Stimulated activated CD8-positive, alpha-beta memory T cell treated with anti-CD3 and anti-CD28 coated beads, Interleukin-4, amount 100 ng/mL, for 48 hours (primary cell): ENCODE measurements around the gene ITPRID2.

Experiments used
- DNase-seq: peaks from one replicate; pipeline ENCODE4 v3.0.0-alpha.2; 2020

Gene ITPRID2

DNA sequence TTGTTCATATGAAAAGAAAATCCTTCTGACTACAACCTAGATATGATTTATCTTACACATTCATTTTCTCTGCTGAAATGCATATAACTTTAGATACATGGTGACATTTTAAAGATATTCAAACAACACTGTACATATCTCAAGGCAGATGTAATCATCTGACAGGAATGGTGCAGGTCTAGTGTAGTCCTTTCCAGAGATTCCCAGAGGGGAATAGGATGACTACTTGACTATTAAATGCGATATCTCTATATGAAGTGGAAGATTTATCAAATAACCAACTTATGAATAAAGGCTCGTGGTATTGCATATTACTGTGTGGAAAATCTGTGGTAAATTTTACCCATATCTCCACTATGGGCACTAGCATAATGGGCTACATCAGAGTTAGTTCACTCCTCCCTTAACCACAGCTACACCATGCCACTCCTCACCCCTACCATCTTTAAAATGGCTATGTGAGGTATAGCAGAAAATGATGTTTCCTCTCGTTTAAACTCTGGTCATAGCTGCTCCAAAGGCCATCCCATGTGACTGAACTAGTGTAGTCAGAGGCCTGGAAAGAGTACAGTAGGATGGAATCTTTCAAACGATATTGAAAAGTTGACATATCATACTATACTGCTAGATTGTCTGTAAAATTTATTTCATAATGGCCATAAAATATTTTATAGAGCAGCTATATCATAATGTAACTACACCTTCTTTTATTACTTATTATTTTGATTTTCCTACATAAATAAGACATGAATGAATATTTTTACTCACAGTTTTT lies 9.1 kb upstream of the ITPRID2 start:
- no peak for DNase-seq

DNA sequence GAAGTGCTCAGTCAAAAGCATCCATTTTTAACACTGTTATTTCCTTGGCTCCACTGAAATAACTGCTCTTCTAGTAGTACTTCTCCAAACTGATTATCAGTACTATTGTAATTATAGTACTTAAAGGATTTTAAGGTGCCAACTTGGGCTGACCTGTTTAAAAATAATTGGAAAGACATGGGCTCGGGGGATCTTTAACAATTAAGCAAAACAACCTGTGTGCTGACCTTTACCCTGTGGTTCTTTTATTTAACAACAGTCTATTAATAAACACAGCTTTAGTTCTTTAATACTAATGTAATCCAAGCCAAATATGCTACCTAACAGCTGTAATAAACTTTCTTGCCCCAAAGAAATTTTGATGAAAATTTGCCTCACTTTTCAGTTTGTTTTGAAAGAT lies 6.9 kb upstream of the ITPRID2 start:
- DNase-seq, result no peak

DNA sequence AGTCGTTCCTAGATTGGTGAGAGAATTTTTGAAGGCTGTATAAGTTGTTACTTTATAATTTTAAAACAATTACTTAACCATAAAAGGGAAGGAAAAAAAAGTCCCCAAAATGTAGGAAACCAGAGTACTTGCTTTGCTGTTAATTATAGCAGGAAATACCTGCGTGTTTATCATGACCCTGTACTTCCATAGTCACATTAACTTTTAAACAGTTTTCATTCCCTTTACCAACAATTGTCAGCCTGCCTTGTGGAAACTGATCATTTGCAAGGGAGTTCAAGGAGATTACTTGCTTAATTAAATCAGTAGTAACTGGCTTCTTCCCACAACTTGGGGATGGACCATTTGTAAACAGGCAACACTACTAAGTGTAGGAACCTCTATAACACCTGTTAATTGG lies 6.4 kb upstream of the ITPRID2 start:
- DNase-seq, result no peak

DNA sequence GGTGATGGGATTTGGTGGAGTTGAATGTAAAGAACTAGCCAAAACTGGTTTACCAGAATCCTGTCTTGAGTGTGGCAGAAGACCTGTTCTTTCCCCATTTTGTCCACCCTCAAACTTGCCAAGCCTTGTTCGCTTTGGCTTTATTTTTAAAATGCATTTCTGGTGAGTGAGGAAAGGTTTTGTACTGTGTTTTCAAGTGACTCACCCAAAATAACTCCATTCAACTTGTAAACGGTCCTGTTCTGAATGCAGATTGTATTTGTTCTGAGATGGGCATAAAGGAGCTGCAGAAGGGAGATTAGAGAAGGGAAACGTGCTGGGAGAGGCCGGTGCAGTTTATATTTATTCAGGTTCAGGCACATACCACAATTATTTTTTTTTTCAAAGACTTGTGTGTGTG lies 5.3 kb upstream of the ITPRID2 start:
- DNase-seq, result no peak

DNA sequence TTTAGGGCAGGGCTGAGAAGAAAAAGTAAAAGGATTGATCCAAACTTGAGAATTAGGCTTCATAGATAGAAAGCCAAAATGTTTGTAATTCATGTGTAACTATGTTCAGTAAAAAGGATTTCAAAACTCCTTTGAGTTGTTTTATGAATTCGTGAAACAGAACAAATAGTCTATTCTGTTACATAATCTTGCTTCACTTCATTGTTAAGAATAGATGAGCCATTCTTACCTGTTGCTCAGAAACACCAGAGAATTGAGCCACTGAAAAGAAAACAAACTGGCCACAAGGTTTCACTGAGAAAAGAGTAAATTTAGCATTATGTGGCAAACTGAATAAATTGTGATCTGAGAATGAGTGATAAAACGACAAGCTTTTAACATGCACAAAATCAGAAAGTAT lies 4.5 kb upstream of the ITPRID2 start:
- DNase-seq, result no peak

DNA sequence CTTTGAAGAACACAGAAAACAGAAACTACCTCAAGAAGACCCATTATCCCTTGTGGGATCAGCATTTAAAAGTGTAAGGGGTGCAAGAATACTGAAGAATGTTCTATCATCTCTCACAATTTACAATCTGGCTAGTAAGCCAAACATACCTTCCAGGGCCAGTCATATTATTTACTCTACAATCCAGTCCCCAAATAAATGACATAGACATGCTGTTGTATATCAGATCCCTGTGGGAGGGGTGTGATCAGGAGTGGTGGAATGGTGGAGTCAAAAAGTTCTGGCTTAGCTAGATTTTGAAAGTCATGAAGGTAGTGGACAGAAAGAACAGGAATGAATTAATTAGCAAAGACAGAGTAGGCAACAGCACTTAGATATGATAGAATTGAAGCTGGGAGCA lies 1.8 kb upstream of the ITPRID2 start:
- DNase-seq, result no peak

DNA sequence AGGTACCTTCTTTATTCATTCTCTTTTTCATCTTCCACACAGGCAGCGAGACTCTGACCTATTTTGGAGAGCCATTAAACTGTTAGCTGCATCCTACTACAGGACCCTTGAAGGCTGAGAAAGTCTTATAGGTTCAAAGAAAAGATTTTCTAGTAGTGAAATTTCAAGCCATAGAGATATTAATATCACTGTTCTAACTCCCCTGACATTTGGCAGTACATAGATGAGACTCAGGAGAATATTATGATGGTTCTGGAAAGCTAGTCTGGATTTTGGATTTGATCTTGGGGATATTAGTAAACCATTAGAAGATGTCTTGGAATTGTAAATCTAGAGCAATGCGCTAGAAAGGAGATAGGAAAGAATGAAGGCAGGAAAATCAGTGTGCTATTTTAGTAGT lies 1.3 kb upstream of the ITPRID2 start:
- DNase-seq, result no peak

DNA sequence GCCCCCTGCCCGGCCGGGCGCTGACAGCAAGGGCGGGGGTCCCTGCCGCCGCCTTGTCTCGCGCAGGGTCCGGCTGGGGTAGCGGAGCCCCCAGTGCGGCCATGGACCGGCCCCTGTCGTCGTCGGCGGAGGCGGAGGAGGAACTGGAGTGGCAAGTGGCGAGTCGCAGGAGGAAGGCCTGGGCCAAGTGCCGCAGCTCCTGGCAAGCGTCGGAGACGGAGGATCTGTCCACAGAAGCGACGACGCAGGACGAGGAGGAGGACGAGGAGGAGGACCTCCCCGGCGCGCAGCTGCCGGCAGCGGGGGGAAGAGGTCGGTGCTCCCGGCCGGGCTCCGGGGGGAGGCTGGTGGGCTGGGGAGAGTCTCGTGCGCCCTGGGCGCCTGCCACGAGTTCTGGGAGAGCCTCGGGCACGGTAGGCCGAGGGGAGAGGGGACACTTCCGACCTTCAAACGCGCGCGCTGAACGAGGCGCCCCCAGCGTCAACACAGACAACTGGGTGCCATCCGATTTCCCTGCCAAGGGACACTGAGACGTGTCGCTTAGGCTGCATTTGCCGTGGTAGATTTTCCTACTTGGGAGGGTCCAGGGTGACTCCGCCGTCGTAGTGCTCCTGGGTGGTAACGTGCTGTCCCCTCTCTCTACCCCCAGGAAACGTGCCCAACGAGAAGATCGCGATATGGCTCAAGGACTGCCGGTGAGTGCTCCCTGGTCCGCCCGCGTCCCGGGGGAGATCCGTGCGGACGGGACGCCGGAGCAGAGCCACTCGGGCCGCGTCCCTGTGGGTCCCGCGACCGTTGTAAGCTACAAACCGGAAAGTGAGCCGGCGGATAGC lies 652 bp downstream of the ITPRID2 start:
- DNase-seq, result peak; percentile 76

DNA sequence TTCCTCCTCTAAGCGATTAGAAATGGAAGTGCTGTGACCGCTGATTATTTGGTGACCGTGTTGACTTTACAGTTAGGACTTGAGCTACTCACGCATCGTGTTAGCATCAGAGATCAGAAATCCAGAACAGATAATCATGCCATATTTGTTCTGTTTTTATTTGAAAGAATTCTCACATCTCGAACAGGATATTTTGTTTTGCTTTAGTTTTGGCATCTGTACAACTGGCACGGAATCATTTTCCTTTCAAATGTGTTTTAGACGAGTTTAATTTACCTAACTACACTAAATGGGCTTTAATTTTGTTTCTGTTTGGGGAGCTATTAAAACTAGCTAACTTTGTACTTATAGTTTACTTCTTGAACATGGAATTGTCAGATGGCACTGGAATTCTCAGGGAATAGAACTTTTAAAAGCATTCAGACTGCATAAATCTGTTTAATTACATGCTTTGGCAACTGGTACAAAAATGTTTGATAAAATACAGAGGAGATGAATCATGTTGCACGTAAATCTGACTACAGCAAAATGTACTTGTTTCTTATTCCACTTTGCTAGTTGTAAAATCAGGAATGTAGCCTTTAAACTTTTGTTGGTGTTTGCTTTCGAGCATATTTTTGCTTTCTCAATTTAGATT lies 1.4 kb downstream of the ITPRID2 start:
- DNase-seq, result no peak

DNA sequence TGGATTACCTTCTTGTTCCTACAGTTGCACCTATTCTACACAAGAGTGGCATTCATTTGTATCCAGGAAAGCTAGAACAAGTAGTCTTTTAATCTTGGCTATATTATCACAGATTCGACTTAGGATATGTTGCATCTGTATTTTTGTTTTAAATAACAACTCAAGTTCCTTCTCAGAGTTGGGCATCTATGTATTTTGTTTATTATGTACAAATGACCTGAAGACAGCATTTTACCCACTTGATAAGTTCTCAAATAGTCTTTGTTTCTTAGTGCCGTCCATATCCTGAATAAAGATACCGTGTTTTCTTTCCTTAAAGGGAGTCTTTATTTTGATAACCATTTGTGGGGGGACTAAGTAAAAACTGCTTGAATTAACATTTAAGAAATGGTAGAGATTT lies 2.9 kb downstream of the ITPRID2 start:
- DNase-seq, result no peak

DNA sequence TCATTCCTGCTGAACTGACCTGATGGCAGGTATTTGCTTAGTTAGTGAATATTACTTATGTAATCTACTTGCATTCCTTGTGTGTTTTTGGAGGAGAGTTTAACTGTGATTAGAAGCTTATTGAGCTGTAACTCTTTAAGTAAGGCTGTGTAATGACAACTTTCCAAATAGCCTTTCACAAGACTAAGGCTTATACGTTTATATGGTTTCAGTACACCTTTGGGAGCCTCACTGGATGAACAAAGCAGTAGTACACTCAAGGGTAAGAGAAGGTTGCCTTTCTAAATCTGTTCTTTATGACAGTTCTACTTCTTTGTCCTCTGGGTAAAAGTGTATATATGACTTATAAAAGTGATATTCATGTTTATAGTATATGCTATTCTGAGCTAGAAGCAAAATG lies 4.3 kb downstream of the ITPRID2 start:
- no peak for DNase-seq

DNA sequence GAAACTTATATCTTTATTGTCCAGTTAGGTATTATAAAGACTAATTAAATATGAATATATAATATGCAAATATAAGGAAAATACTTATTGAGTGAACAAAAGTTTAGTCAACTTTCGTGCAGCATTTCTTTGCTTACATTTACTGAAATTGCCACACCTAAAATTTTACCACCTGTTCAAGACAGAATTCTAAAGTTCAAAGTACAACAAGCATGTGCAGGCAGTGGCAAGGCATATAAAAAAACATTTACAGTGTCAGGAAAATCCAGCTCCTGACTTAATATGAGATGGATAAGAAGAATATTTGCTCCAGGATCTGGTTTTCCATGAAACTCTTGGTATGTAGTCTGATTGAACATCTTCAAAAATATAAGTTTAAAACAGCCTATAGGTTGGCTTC lies 4.8 kb downstream of the ITPRID2 start:
- no peak for DNase-seq

DNA sequence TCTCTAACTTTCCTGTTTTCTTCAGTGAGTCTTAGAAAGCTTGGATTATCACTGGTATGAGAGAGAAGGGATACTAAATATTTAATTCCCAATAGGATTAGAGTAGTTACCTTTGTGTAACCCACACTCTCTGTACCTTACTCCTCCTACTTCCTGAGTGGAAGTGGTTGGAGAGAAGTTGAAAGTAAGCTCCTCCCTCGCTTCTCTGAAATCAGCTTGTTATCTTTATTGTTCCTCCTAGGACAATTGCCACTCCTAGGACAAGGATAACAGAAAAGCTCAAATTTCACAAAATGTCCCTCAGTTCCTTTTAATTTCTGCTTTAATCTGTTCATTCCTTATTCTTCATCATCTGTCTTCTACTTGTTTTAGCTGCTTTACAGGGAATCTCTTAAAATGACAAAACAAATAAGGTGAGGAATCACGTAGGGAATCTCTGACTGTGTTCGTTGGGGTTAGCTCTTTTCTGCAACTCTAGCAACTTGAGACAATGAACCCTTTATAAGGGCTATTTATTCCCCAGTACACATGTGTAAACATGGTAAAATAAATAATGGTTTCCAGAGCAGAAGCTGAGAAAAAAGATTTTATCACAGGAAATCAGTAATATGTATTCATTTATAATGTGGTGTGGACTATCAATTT lies 8.6 kb downstream of the ITPRID2 start:
- no peak for DNase-seq

DNA sequence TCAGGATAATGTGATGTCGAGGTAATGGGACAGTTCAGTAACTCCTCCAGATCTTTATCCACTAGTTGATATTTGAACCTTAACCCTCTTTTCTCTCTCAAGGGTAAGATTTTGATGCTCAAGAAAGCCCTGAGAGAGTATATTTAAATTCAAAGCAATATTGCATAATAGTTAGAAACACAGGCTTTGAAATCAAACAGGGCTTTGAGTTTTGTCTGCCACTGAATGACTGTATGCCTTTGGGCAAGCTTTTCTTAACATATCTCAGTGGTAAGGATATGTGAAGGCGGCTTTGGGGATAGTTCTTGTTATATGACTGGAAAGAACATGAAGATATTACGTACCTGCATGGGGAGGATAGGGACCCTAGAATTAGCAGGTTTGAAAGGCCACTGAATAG lies 11.1 kb downstream of the ITPRID2 start:
- no peak for DNase-seq

DNA sequence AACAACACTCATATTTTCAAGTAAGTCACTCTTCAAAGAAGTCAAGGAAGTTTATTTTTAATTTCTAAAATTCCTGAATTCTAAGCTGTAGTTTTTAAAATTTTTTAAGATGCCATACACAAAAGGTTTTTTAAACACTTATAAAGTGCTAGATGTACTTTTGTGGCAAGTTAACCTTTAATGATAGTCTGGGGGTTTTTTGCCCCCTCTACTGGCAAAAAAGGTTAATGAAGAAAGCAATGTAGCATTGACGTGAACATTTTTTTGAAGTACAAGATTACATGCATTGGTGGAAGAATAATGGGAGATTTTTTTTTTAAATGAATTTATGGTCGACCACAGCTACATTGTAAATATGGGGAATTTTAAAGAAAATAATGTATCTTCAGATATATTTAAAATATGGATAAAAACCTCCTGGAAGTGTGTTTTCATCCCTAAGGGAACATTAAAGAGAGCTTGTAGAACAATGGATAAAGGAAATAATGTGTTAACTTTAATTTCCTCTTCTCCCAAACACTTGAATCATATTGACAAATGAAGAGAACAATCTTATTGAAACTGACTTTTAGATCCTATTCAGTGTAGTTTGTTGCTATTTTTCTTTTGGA lies 12.6 kb downstream of the ITPRID2 start:
- no peak for DNase-seq

DNA sequence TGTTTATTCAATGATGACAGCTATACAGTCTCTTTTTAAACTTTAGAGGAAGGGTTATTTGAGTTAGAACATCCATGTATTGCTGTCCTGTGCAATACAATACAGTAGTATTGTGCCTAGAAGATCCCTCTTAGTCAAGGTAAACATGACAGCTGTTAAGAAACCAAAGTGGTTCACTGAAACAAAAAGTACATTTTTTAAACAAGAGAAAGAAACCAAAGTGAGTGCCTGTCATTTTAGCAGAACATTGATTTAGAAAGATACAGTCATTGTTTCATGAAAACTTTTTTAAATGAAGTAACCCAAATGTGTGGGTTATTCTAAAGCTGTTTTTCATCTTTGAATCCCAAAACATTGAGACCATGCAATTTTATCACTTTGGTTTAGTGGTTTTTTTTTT lies 15.5 kb downstream of the ITPRID2 start:
- no peak for DNase-seq

DNA sequence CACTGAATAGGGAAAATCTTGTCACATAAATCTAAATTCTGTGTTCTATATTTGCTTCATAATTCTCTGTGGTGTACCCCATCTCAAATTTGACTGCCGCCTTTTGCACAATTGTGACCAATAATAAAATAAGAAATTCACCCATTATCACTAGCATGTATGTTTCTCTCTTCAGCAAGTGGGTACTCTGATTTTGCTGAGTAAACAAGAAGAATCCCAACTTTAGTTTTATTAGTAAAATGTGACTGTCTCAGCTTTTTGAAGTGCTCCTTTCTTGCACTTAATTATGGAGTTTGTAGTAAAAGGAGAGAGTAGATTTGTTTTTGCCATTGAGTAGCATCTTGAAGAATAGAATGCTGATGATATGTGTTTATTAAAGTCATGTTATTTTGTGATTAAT lies 16.1 kb downstream of the ITPRID2 start:
- no peak for DNase-seq

DNA sequence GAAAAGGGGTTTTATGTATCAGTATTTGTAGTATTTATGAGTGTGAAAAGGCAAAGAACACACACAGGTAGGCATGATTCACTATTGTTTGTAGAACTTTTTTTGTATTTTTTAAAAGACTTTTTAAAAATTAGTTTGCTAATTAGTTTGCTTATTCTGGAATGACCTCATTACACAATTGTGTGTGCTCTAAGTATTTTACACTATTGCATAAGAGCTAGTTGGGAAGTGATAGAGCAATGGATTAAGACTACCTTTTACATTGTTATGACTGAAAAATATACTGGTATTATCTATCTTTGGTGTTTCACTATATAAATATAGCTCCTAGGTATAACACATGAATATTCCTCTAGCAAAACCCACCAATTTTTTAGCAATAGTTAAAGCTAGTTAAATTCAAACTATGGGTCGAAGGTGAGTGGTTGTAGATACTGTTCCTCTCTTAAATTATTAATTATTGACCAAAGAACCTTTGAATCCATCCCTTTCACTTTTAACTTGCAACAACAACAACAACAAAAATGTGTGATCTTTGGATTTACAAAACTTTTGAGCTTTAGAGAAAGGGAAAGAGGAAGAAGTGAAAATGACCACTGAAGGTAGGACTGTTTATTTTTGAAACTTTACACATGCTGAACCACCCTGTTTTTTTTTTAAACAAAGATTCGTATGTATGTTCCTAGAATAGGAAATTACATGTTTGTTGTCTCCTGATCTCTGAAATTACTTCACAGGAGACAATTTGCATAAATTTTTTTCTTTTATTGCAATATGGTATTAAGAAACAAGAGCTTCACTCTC lies 18.7 kb downstream of the ITPRID2 start:
- no peak for DNase-seq

DNA sequence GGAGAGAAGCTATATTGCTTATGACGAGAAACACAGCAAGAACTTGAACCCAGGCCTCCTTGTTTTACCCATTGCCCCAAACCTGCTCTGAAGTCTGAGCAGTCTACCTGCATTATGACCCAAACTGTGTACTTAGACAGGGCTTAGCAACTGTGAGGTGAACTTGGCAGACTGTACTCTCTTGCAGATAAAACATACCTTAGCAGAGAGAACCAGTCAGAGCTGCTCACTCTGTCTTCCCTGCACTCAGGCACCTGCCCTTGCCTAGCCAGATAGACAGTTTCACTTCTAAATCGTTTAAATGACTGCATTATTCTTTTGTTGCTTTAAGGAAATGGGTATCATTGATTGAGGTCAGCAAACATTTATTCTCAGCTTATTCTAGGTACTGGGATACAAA lies 20.3 kb downstream of the ITPRID2 start:
- DNase-seq, result no peak

DNA sequence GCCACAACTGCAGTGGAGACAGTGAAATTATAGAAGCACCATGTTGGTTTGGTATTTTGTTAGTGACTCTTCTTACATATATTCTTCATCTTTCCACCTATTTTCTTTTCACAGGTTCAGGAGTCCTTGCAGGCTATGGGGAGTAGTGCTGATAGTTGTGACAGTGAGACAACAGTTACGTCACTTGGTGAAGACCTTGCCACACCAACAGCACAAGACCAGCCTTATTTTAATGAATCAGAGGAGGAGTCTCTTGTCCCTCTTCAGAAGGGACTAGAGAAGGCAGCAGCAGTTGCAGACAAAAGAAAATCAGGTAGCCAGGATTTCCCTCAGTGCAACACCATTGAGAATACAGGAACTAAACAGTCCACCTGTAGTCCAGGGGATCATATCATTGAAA lies 23.6 kb downstream of the ITPRID2 start:
- DNase-seq, result no peak

DNA sequence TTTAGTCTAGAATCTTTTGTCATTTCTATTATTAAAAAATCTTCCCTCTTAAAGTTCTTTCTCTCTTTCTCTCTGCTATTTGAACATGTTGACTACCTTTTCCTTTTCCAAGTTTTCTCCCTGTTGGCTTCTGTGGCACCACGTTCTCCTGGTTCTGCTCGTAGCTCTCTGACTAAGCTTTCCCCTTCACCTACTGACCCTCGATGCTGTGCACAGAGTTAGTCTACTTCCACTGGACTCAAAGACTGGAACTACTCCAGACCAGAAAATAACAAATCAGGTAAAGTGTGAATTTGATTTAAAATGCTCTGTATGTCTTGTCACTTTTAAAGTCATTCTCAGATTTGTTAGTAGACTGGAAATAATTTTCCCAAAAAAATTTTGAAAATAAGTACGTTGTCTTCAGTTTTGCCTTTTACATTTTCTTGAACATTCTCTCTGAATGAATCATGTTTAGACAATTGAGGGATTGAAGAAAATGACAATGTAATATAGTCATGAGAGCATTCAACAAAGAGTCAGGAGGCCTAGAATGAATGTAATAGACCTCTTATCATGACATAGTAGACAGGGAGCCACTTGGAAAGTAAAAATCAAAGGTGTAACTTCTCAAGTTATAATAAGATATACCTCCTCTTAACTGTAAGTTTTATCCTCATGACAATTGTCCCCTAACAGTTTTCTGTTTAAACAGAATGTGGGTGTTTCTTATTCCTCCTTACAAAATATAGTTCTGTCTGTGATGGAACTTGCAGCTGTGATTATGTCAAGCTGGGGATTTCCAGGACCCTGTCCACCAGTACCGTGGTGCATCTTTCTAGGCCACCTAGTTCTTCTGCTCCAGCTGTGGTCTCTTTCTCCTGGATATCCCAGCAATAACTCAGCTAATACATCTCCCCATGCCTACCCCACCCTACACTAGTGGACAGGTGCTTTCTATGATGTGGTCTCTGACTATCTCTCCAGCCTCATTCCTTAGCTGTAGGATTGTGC lies 25.5 kb downstream of the ITPRID2 start:
- DNase-seq, result no peak
